ACC112 (cell line): ENCODE measurements around the gene RSF1.
A peak's percentile ranks its signal among the peaks of the same experiment; 100 is the strongest.

Source experiments
- H2AFZ ChIP-seq: fragments of 200-600 bp; sonication (generic); one replicate; pipeline ENCODE4 v1.6.0; 2017; ENCODE audit warnings: antibody characterized with exemption, low read length; ENCODE audit not compliant: unreplicated experiment
- H3K27ac ChIP-seq: fragments of 200-600 bp; sonication (generic); 2 replicates; pipeline ENCODE4 v1.5.1; 2014; ENCODE audit warnings: low read depth, mild to moderate bottlenecking, antibody characterized with exemption, low read length, moderate library complexity
- H3K27me3 ChIP-seq: fragments of 200-600 bp; sonication (generic); 2 replicates; pipeline ENCODE4 v1.6.1; 2014; ENCODE audit warnings: mild to moderate bottlenecking, antibody characterized with exemption, low read length, moderate library complexity, mixed read lengths; ENCODE audit not compliant: insufficient read depth
- H3K36me3 ChIP-seq: fragments of 200-600 bp; sonication (generic); 2 replicates; pipeline ENCODE4 v1.6.1; 2016; ENCODE audit warnings: mild to moderate bottlenecking, antibody characterized with exemption, low read length, moderate library complexity, mixed read lengths; ENCODE audit not compliant: insufficient read depth
- H3K4me1 ChIP-seq: fragments of 200-600 bp; sonication (generic); one replicate; pipeline ENCODE4 v1.6.1; 2016; ENCODE audit warnings: low read length, mixed read lengths; ENCODE audit not compliant: insufficient read depth, unreplicated experiment, control insufficient read depth
- H3K4me3 ChIP-seq: fragments of 200-600 bp; sonication (generic); 2 replicates; pipeline ENCODE4 v1.5.1; 2014; ENCODE audit warnings: mild to moderate bottlenecking, low read depth, low read length
- H3K79me2 ChIP-seq: fragments of 200-600 bp; sonication (generic); one replicate; pipeline ENCODE4 v1.6.0; 2016; ENCODE audit warnings: low read length; ENCODE audit not compliant: control insufficient read depth, unreplicated experiment, insufficient read depth

RSF1 gene

DNA sequence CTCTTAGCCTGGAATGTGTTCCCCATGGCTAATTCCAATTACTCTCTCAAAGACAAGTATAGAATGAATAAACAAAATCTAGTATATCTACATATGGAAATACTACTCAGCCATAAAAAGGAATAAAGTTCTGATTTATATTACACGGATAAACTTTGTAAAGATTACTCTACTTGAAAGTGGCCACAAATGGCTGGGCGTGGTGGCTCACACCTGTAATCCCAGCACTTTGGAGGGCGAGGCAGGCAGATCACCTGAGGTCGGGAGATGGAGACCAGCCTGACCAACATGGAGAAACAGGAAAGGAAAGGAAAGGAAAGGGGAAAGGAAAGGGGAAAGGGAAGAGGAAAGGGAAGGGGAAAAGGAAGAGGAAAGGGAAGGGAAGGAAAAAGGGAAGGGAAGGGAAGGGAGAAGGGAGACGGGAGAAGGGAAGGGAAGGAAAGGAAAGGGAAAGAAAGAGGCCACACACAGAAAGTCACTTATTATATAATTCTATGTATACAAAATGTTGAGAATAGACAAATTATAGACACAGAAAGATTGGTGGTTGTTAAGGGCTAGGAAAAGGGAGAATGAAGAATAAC is 92.2 kb downstream of the RSF1 start:
- Histone ChIP-seq H3K4me1 (no peaks in the 10 kb centered on the region), H3K4me3 (no peak overlapping the region)

DNA sequence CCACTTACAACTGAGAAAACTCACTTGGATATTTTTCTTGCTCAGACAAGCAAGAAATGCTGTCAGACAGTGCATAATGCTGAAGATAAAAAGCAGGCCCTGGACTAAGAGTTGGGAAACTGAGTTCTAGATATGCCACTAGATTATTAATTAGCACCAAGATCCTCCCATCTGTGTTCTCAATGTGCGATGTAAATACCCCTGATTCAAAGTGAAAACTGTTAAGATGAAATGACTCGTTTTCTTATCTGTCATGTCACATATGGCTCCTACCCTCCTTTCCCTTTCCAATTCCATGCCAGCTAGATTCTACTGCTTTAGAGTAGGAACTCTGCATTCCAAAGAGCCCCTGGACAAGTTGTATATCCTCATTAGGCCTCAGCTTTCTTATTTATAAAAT is 94.0 kb downstream of the RSF1 start:
- Histone ChIP-seq H3K4me3 (no peak overlapping the region), H2AFZ (no peak overlapping the region), H3K4me1 (no peaks in the 10 kb centered on the region), H3K36me3 (peaks cover 23% of the 10 kb centered on the region), H3K27ac (no peak overlapping the region), H3K79me2 (no peaks in the 10 kb centered on the region), H3K27me3 (no peaks in the 10 kb centered on the region)

More for the DNA sequence above, 92.2 kb downstream of the RSF1 start:
- Histone ChIP-seq H3K79me2 (no peaks in the 10 kb centered on the region), H3K36me3 (peaks cover 32% of the 10 kb centered on the region), H2AFZ (no peak overlapping the region), H3K27ac (no peak overlapping the region), H3K27me3 (no peaks in the 10 kb centered on the region)

DNA sequence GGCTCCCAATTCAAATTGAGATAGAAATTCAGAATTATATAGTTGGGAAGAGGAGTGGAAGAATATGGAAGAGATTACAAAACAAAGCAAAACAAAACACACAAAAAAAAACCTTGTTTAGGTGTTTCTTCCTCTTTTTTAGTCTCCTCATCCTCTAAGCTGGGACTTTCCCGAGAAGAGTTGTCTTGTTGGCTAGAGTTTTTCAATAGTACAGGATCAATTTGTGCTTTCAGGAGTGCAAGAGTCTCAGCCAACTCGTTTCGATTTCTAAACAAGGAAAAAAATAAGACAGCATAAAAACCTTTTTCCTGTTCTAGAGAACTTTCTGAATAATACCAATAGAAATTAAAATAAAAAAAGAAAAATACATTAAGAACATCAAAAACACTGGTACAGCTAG is 95.1 kb downstream of the RSF1 start:
- Histone ChIP-seq H3K79me2 (no peaks in the 10 kb centered on the region), H3K4me3 (no peak overlapping the region), H3K27ac (no peak overlapping the region), H3K4me1 (no peaks in the 10 kb centered on the region), H3K27me3 (no peaks in the 10 kb centered on the region), H3K36me3 (peaks cover 15% of the 10 kb centered on the region; the same call in 1 of the 2 replicates), H2AFZ (no peak overlapping the region)

DNA sequence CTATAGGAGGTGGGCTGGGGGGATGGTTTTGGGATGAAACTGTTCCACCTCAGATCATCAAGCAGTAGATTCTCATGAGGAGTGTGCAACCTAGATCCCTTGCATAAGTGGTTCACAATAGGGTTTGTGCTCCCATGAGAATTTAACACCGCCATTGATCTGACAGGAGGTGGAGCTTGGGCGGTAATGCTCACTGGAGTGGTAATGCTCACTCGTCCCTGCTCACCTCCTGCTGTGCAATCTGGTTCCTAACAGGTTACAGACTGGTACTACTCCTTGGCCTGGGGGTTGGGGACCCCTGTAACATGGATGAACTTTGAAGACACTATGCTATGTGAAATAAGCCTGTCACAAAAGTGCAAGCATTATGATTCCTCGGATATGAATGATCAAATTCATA is 95.9 kb downstream of the RSF1 start:
- Histone ChIP-seq H3K27me3 (no peaks in the 10 kb centered on the region), H2AFZ (no peak overlapping the region), H3K79me2 (no peaks in the 10 kb centered on the region), H3K36me3 (peaks cover 19% of the 10 kb centered on the region), H3K4me3 (no peak overlapping the region), H3K4me1 (no peaks in the 10 kb centered on the region), H3K27ac (no peak overlapping the region)

DNA sequence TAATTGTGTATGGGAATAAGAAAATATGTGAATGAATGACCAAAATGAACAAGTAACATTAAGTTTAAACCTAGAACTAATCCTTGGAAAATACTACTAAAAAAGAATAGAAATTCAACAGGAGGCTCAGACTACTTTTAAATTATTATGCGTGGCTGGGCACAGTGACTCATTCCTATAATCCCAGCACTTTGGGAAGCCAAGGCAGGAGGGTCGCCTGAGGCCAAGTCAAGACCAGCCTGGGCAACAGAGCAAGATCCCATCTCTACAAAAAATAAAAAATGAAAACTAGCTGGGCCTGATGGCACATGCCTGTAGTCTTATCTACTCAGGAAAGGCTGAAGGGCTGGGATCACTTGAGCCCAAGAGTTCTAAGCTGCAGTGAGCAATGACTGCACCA is 97.5 kb downstream of the RSF1 start:
- Histone ChIP-seq H2AFZ (no peak overlapping the region), H3K4me1 (no peaks in the 10 kb centered on the region), H3K27me3 (no peaks in the 10 kb centered on the region), H3K79me2 (no peaks in the 10 kb centered on the region), H3K4me3 (no peak overlapping the region), H3K27ac (no peak overlapping the region), H3K36me3 (peaks cover 33% of the 10 kb centered on the region)

DNA sequence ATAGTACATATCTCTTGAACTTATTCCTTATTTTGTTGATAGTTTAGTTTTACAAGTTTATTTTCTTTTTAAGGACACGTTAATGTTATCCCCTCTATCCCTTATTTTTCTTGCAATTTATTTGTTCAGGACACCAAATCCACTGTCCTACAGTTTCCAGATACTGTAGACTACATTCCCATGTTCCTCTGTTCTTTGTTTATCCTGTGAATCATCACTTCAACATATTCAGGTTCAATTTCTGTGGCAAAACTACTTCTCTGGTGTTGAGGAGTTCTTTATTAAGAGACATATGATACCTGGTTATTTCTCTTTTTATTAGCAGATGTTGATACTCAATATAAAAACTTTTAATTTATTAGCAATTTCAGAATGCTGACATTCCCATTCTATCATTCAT is 110.2 kb downstream of the RSF1 start:
- Histone ChIP-seq H3K36me3 (peaks cover 7% of the 10 kb centered on the region), H3K27ac (no peak overlapping the region), H3K4me3 (no peak overlapping the region), H3K79me2 (no peaks in the 10 kb centered on the region), H3K4me1 (peaks cover 24% of the 10 kb centered on the region), H2AFZ (no peak overlapping the region), H3K27me3 (no peaks in the 10 kb centered on the region)

DNA sequence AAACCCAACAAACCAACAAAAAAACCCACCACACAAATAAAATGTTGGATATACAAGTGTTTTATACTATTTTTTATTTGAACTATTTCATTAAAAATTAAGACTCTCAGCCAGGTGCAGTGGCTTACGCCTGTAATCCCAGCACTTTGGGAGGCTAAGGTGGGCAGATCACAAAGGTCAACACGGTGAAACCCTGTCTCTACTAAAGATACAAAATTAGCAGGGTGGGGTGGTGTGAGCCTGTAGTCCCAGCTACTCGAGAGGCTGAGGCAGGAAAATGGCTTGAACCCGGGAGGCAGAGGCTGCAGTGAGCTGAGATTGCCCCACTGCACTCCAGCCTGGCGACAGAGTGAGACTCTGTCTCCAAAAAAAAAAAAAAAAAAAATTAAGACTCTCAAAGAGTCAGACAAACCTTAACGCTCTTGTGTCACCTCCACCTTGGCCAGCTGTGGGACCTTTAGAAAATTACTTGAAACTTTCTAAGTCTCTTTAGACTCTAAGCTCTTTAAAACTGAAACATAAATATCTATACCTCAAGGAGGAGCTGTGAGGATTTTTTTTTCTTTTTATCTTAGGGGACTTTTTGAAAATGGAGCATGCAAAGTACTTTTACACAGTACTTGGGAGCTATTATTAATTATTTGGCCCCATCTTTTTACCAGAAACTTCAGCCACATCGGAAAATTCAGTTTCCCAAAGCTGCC is 114.5 kb downstream of the RSF1 start:
- H3K4me1 ChIP-seq: peaks cover 28% of the 10 kb centered on the region
- peak overlapping the region; percentile 39 for H3K27ac ChIP-seq
- H3K36me3 ChIP-seq: peaks cover 21% of the 10 kb centered on the region
- H3K79me2 ChIP-seq: no peaks in the 10 kb centered on the region
- no peaks in the 10 kb centered on the region for H3K27me3 ChIP-seq
- H2AFZ ChIP-seq: no peak overlapping the region
- H3K4me3 ChIP-seq: no peak overlapping the region

DNA sequence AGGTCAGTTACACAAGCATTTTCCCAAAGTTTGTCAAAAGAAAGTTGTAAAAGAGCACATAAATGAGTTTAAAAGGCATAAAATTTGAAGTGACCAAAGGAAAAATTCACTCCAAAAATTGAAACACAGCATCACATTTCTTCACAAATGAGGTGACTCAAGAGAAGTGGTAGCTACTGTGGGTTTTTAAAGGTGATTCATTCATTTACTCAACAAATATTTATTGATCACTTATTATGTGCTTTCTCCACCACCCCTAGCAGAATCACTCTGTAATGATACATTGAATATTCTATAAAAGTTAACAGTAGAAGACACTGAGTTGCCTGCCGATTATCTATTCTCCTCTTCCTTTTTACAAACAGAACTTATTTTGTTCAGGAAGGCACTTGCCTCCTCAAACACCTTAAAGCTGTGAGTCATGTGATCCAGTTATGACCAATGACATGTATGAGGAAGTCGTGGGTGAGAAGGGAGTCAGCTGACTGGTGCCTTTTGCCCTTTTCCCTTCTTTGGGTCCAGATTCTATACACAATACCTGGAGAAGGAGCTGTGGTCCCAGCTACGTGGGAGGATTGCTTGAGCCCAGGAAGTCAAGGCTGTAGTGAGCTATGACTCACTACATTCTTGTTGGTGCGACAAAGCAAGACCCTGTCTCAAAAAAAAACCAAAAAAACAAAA is 115.2 kb downstream of the RSF1 start:
- Histone ChIP-seq H3K4me1 (peaks cover 22% of the 10 kb centered on the region), H3K27me3 (no peaks in the 10 kb centered on the region), H3K4me3 (no peak overlapping the region), H3K79me2 (no peaks in the 10 kb centered on the region), H3K36me3 (peaks cover 21% of the 10 kb centered on the region), H2AFZ (no peak overlapping the region), H3K27ac (peak overlapping the region; percentile 39)

DNA sequence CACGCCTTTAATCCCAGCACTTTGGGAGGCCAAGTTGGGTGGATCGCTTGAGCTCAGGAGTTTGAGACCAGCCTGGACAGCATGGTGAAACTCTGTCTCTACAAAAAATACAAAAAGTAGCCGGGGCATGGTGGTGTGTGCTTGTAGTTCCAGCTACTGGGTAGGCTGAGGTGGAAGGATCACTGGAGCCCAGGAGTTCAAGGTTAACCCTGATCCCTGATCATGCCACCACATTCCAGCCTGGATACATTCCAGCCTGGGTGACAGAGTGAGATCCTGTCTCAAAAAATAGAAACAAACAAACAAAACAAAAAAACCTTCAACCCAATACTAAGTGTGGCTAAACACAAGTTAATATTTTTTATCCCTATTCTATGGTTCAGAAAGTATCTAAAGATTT is 116.5 kb downstream of the RSF1 start:
- peaks cover 19% of the 10 kb centered on the region for H3K4me1 ChIP-seq
- H3K27me3 ChIP-seq: no peaks in the 10 kb centered on the region
- no peak overlapping the region for H3K4me3 ChIP-seq
- peaks cover 21% of the 10 kb centered on the region for H3K36me3 ChIP-seq
- no peaks in the 10 kb centered on the region for H3K79me2 ChIP-seq
- no peak overlapping the region for H2AFZ ChIP-seq
- no peak overlapping the region for H3K27ac ChIP-seq

DNA sequence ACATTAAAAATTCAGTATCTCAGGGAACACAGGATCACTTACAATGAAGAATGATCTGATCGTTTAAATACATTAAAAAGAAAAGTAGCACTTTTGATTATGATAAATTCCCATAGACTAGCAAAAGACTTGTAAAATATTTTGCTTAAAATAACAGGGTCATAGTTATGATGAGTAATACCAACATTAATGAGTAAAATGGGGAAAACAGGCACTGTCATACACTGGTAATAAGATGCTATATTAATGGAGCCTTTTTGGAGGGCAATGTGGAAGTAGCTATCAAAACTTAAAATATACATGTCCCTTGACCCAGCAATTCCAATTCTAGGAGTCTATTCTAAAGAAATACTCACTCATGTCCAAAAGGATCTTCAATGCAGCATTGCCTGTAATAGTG is 121.1 kb downstream of the RSF1 start:
- no peak overlapping the region for H2AFZ ChIP-seq
- no peaks in the 10 kb centered on the region for H3K27me3 ChIP-seq
- H3K79me2 ChIP-seq: no peaks in the 10 kb centered on the region
- H3K4me1 ChIP-seq: no peaks in the 10 kb centered on the region
- no peak overlapping the region for H3K27ac ChIP-seq
- H3K36me3 ChIP-seq: peaks cover 47% of the 10 kb centered on the region
- H3K4me3 ChIP-seq: no peak overlapping the region

DNA sequence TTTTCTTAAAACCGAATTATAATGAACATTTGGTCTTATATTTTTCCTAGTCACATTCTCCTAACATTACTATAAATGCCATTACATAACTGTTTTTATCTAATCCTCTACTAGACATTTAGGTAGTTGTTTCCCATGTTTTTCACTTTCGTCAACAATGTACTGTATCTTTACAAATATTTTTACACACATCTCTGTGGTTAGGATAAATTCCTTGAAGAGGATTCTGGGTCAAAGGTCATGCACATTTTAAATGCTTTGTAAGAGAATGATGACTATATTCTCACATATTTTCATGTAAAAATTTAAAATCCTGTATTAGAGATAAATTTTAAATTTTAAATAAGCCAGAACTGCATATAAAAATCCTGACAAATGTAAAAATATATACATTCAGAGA is 121.6 kb downstream of the RSF1 start:
- Histone ChIP-seq H2AFZ (no peak overlapping the region), H3K79me2 (no peaks in the 10 kb centered on the region), H3K27ac (no peak overlapping the region), H3K4me3 (no peak overlapping the region), H3K36me3 (peaks cover 43% of the 10 kb centered on the region), H3K4me1 (no peaks in the 10 kb centered on the region), H3K27me3 (no peaks in the 10 kb centered on the region)
